Erythroblast (primary cell): ENCODE results near the gene IL6ST.

Source experiments
- GATA1 ChIP-seq: IDR thresholded peaks from 2 replicates; pipeline ENCODE4 v1.6.1; 2011; ENCODE audit warnings: low read depth, mild to moderate bottlenecking, control low read depth, low read length, moderate library complexity
- POLR2A ChIP-seq: IDR thresholded peaks from 2 replicates; pipeline ENCODE4 v1.6.1; 2011; ENCODE audit warnings: mild to moderate bottlenecking, low read length

DNA sequence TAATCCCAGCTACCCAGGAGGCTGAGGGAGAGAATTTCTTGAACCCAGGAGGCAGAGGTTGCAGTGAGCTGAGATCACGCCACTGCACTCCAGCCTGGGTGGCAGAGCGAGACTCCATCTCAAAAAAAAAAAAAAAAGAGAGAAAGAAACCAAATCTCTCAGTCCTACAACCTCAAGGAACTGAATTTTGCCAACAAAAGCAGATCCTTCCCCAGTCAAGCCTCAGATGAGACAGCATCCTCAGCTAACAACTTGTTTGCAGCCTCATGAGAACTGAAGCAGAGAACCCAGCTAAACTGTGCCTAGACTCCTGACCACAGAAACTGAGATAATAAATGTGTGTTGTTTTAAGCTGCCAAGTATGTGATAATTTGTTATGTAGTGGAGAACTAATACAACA, 7.5 kb upstream of the IL6ST start:
- no peak for TF ChIP-seq POLR2A
- TF ChIP-seq GATA1, result no peak
